ENCODE data around the gene MYO7A. TPM values are rescaled to one million over a fixed set of nuclear protein-coding genes. Genes with fewer than 3 reads are reported as not detected.

The MYO7A gene
- total and polyA plus RNA-seq, 2 of the 8 experiments (the other 6 are each of a cell fraction or from before 2014, with no cell fraction given): 1.5 to 1.9 TPM

DNA sequence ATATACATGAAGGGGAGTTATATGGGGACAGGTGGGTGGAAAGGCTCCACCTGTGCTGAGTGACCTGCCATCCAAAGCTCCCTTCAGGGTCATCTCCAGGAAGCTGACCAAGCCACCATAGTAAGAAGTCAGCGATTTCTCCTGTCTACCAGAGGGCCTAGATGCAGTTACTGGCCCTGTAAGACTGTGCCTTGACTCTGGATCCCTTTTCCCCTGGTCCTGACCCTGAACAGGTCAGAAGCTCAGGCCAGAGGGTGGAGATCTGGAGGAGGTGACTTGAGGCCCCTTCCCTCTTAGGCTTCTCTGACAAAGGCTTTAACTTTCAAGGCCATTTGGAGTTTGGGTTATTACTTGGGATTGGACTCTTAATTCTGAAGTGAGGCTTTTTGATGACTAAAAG is 103.8 kb downstream of the MYO7A start (continued):
- TF ChIP-seq, protein P1, sequence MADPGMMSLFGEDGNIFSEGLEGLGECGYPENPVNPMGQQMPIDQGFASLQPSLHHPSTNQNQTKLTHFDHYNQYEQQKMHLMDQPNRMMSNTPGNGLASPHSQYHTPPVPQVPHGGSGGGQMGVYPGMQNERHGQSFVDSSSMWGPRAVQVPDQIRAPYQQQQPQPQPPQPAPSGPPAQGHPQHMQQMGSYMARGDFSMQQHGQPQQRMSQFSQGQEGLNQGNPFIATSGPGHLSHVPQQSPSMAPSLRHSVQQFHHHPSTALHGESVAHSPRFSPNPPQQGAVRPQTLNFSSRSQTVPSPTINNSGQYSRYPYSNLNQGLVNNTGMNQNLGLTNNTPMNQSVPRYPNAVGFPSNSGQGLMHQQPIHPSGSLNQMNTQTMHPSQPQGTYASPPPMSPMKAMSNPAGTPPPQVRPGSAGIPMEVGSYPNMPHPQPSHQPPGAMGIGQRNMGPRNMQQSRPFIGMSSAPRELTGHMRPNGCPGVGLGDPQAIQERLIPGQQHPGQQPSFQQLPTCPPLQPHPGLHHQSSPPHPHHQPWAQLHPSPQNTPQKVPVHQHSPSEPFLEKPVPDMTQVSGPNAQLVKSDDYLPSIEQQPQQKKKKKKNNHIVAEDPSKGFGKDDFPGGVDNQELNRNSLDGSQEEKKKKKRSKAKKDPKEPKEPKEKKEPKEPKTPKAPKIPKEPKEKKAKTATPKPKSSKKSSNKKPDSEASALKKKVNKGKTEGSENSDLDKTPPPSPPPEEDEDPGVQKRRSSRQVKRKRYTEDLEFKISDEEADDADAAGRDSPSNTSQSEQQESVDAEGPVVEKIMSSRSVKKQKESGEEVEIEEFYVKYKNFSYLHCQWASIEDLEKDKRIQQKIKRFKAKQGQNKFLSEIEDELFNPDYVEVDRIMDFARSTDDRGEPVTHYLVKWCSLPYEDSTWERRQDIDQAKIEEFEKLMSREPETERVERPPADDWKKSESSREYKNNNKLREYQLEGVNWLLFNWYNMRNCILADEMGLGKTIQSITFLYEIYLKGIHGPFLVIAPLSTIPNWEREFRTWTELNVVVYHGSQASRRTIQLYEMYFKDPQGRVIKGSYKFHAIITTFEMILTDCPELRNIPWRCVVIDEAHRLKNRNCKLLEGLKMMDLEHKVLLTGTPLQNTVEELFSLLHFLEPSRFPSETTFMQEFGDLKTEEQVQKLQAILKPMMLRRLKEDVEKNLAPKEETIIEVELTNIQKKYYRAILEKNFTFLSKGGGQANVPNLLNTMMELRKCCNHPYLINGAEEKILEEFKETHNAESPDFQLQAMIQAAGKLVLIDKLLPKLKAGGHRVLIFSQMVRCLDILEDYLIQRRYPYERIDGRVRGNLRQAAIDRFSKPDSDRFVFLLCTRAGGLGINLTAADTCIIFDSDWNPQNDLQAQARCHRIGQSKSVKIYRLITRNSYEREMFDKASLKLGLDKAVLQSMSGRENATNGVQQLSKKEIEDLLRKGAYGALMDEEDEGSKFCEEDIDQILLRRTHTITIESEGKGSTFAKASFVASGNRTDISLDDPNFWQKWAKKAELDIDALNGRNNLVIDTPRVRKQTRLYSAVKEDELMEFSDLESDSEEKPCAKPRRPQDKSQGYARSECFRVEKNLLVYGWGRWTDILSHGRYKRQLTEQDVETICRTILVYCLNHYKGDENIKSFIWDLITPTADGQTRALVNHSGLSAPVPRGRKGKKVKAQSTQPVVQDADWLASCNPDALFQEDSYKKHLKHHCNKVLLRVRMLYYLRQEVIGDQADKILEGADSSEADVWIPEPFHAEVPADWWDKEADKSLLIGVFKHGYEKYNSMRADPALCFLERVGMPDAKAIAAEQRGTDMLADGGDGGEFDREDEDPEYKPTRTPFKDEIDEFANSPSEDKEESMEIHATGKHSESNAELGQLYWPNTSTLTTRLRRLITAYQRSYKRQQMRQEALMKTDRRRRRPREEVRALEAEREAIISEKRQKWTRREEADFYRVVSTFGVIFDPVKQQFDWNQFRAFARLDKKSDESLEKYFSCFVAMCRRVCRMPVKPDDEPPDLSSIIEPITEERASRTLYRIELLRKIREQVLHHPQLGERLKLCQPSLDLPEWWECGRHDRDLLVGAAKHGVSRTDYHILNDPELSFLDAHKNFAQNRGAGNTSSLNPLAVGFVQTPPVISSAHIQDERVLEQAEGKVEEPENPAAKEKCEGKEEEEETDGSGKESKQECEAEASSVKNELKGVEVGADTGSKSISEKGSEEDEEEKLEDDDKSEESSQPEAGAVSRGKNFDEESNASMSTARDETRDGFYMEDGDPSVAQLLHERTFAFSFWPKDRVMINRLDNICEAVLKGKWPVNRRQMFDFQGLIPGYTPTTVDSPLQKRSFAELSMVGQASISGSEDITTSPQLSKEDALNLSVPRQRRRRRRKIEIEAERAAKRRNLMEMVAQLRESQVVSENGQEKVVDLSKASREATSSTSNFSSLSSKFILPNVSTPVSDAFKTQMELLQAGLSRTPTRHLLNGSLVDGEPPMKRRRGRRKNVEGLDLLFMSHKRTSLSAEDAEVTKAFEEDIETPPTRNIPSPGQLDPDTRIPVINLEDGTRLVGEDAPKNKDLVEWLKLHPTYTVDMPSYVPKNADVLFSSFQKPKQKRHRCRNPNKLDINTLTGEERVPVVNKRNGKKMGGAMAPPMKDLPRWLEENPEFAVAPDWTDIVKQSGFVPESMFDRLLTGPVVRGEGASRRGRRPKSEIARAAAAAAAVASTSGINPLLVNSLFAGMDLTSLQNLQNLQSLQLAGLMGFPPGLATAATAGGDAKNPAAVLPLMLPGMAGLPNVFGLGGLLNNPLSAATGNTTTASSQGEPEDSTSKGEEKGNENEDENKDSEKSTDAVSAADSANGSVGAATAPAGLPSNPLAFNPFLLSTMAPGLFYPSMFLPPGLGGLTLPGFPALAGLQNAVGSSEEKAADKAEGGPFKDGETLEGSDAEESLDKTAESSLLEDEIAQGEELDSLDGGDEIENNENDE (IDR thresholded peaks at IDR 0.05; ENCODE audit: insufficient replicate concordance, low read length): no peak
- TF ChIP-seq CHD1 (IDR thresholded peaks at IDR 0.05; ENCODE audit: low read depth, low read length): no peak
- TF ChIP-seq SIRT6 (IDR thresholded peaks at IDR 0.05; ENCODE audit: low read length): no peak
- TF ChIP-seq JUN (IDR thresholded peaks at IDR 0.05; ENCODE audit: low read depth, low read length): no peak
- no peak for TF ChIP-seq RFX5 (IDR thresholded peaks at IDR 0.05; ENCODE audit: borderline replicate concordance, low read depth, low read length)
- no peak for TF ChIP-seq CEBPB (IDR thresholded peaks at IDR 0.05; ENCODE audit: low read depth, low read length)
- TF ChIP-seq NANOG (IDR thresholded peaks at IDR 0.05; ENCODE audit: insufficient read depth, low read depth, low read length, poor library complexity, severe bottlenecking): no peak
- no peak for TF ChIP-seq ATF2 (IDR thresholded peaks at IDR 0.05; ENCODE audit: low read length)
- TF ChIP-seq SRF (IDR thresholded peaks at IDR 0.05; ENCODE audit: low read depth, low read length): no peak
